Testis (tissue), 3 donors: Measurements from ENCODE around the gene TLCD1. TPM values are rescaled to one million over a fixed set of nuclear protein-coding genes. Genes with fewer than 3 reads are reported as not detected.

Source experiments
- DNase-seq: peaks from one replicate; pipeline ENCODE4 v3.0.0-alpha.2; 2019
- H3K27ac ChIP-seq, 2 donors: fragments of 200-600 bp; sonication (generic); one replicate each; pipeline ENCODE4 v1.5.1; 2019
- H3K27me3 ChIP-seq: fragments of 200-600 bp; sonication (generic); one replicate; pipeline ENCODE4 v1.5.1; 2019
- H3K36me3 ChIP-seq: fragments of 200-600 bp; sonication (generic); one replicate; pipeline ENCODE4 v1.5.1; 2017; ENCODE audit warnings: low read depth; ENCODE audit errors: missing control alignments
- H3K4me1 ChIP-seq: fragments of 200-600 bp; sonication (generic); one replicate; pipeline ENCODE4 v1.5.1; 2019
- H3K4me3 ChIP-seq, 2 donors: fragments of 200-600 bp; sonication (generic); one replicate each; pipeline ENCODE4 v1.5.1; 2017 to 2019
- H3K9me3 ChIP-seq: fragments of 200-600 bp; sonication (generic); one replicate; pipeline ENCODE4 v1.5.1; 2017
- POLR2A ChIP-seq: fragments of 450-650 bp; IDR thresholded peaks from one replicate; pipeline ENCODE4 v1.6.1; 2017; ENCODE audit warnings: antibody characterized with exemption, mild to moderate bottlenecking, moderate library complexity
- WGBS, 2 donors: methylation state at CpG; one replicate each; pipeline ENCODE4 v1.1.5; 2018; 5-methylcytosine and 5-hydroxymethylcytosine counted together
- intact Hi-C: fragments of 100-400 bp; cut with DNase I; formaldehyde crosslinking; loops from one replicate; pipeline ENCODE4 v1.15.1; 2023; ENCODE audit warnings: low total_unique reads
- polyA plus RNA-seq: library from polyadenylated mRNA; stranded (reverse); fragments of 350-450 nt; fragmentation: Illumina TruSeq; extraction: RNeasy Lipid Tissue Mini Kit (QIAGEN cat#74804); gene quantifications from one replicate; pipeline ENCODE4 v1.2.3, GENCODE V29; 2014; ENCODE audit warnings: low read depth, low replicate concordance; ENCODE audit not compliant: insufficient read depth
- total RNA-seq, 2 donors: library from RNA; depleted of rRNA; stranded (reverse); fragments of >200 nt; gene quantifications; one replicate each; pipeline ENCODE4 v1.2.3, GENCODE V29; 2016
- TF ChIP-seq, protein P1 (sequence below), 3 experiments: fragments of 450-650 bp in 2 of 3; fragments of 200-600 bp in 1 of 3; sonication (generic) in 1 of 3; IDR thresholded peaks; one replicate each; pipeline ENCODE4 v1.5.1; 2016 to 2019; ENCODE audit warnings: antibody characterized with exemption in 3 of 3, mild to moderate bottlenecking in 2 of 3, moderate library complexity in 1 of 3

TLCD1 gene
- total and polyA plus RNA-seq, 3 donors from 2014 or later = 4.2 to 18.0 (median 8.6) TPM

DNA sequence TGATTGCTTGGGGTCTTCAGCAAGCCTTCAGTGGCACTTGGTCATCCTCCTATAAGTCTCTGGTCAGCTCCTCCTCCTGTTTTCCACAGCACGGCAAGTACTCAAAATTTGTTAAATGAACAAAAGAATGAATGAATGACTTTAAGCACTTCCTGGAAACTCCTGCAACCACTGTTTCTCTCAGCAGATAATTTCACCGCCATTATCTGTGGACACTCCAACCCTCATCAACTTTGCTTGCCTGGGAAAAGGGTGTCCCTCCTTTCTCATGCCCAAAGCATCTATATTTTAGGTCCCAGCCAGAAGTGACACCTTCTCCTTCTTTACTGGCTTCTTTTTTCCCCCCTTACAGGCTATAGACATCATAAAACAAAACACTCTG lies 18.7 kb downstream of the TLCD1 start:
- H3K27me3 ChIP-seq = no peaks in the 10 kb centered on the region
- intact Hi-C loops = no loop called here
- H3K9me3 ChIP-seq = no peaks in the 10 kb centered on the region
- no peaks in the 10 kb centered on the region for H3K36me3 ChIP-seq
- no peak overlapping the region for H3K27ac ChIP-seq
- TF ChIP-seq, protein P1, sequence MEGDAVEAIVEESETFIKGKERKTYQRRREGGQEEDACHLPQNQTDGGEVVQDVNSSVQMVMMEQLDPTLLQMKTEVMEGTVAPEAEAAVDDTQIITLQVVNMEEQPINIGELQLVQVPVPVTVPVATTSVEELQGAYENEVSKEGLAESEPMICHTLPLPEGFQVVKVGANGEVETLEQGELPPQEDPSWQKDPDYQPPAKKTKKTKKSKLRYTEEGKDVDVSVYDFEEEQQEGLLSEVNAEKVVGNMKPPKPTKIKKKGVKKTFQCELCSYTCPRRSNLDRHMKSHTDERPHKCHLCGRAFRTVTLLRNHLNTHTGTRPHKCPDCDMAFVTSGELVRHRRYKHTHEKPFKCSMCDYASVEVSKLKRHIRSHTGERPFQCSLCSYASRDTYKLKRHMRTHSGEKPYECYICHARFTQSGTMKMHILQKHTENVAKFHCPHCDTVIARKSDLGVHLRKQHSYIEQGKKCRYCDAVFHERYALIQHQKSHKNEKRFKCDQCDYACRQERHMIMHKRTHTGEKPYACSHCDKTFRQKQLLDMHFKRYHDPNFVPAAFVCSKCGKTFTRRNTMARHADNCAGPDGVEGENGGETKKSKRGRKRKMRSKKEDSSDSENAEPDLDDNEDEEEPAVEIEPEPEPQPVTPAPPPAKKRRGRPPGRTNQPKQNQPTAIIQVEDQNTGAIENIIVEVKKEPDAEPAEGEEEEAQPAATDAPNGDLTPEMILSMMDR (IDR thresholded peaks at IDR 0.05) = no peak
- TF ChIP-seq POLR2A = no peak
- no peak overlapping the region for H3K4me3 ChIP-seq
- no peak for DNase-seq
- peaks cover 14% of the 10 kb centered on the region for H3K4me1 ChIP-seq
- WGBS, 2 donors = 77 to 78% methylated on average over 2 of the region's 2 CpGs

DNA sequence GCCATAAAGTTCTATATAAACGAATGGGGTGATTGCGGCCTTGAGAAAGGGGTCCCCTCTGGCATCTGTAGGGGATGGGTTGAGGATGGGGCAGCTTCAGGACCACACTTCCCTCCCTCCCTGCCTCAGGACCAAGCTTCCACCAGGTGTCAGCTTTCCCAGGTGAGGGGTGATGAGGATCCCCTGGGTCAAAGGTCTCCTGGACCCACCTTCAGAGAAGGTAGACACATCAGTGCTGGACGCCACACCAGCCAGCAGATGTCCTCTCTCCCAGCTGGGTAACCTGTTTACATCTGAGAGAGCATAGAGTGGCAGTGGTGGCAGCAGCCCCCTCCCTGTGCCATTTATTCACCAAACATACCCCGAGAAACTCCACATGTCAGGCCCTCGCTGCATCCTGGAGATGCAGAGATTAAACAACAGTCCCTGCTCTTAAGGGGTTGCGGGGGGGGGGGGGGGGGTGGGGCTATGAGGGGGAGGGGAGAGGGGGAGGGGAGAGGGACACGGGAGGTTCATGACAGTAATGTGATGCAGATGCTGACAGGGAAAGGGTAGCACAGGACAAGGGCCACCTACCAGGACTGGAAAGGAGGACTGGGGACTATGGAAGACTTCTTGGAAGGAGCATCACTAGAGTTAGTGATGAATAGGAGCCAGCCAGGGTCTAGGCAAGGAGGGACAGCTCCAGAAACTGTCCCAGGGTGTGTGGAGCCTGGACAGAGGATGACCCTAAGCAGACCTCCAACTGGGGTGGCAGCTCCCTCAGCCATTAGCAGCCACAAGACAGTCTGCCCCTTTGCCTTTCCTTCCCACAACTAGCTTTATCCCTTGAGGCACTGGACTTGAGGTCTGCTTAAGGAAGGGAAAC lies 19.3 kb downstream of the TLCD1 start:
- peaks cover 11% of the 10 kb centered on the region for H3K4me1 ChIP-seq
- intact Hi-C loops = no loop called here

DNA sequence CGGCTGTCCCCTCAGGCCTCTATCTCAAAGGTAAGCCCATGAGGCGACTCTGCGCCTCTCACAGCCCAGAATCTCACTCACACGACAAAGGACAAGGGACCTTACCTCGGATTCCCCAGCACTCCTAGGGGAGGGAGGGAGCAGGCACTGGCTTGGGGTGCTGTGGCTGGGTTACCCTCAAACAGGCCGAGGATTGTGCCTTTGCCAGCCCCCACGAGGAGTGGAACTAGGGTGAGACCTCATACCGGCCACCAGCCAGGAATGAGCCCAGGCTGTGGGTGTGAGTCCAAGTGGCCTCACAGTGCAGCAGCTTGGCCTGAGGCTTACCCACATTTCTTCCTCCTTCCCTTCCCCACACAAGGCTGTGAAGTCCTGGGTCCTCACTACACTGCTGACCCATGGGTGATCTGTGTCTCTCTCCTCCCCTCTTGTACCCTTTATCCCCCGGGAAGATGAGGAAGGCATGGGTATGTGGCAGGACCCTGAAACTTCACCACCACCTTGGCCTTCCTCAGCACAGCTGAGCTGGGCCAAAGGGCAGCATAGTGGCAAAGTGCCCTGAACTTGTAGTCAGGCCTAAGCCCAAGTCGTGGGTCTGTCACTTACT lies 20.2 kb downstream of the TLCD1 start:
- TF ChIP-seq POLR2A = no peak
- TF ChIP-seq, protein P1 (IDR thresholded peaks at IDR 0.05) = no peak
- Histone ChIP-seq H3K27me3 (no peaks in the 10 kb centered on the region), H3K4me1 (peaks cover 11% of the 10 kb centered on the region), H3K36me3 (no peaks in the 10 kb centered on the region), H3K4me3 (no peak overlapping the region), H3K27ac (no peak overlapping the region), H3K9me3 (no peaks in the 10 kb centered on the region)
- 79 to 86% methylated on average over 7 to 10 of the region's 10 CpGs for WGBS, 2 donors
- intact Hi-C loops = no loop called here
- no peak for DNase-seq

More for the DNA sequence above, 19.3 kb downstream of the TLCD1 start:
- no peak overlapping the region for H3K4me3 ChIP-seq
- DNase-seq = no peak
- H3K36me3 ChIP-seq = no peaks in the 10 kb centered on the region
- no peaks in the 10 kb centered on the region for H3K9me3 ChIP-seq
- TF ChIP-seq POLR2A = no peak
- TF ChIP-seq, protein P1 (IDR thresholded peaks at IDR 0.05) = no peak
- H3K27me3 ChIP-seq = no peaks in the 10 kb centered on the region
- WGBS, 2 donors = 65 to 70% methylated on average over 6 to 7 of the region's 7 CpGs
- H3K27ac ChIP-seq = no peak overlapping the region

DNA sequence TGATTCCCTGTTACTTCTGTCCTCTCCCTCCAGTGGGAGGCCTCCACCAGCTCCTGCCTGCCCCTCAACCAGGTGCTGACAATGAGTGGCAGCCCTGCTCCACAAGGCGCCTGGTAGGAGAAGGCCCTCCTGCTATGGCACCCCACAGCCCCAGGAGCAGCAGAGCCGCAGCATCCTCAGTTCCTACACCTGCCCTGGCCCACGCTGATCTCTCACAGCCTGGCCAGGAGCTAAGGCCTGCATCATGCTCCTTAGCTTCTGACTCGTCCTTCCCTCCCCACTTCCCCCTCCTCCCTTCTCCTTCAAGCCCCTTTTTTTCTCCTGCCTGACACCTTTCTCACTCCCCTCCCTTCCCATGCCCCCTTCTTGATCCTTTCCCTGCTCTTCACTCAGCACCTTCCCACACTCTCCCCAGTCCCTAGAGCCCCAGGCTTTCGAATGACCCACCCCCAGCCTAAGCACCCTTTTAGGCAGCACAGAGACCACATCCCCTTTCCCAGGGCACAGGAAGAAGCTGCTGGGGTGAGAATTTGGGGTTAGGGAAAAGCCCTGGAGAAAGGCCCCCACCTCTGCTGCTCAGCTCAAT lies 20.9 kb downstream of the TLCD1 start:
- no peaks in the 10 kb centered on the region for H3K36me3 ChIP-seq
- intact Hi-C loops = no loop called here

More for the DNA sequence above, 20.9 kb downstream of the TLCD1 start:
- Histone ChIP-seq H3K9me3 (no peaks in the 10 kb centered on the region), H3K4me3 (no peak overlapping the region), H3K27me3 (no peaks in the 10 kb centered on the region), H3K27ac (no peak overlapping the region), H3K4me1 (peaks cover 5% of the 10 kb centered on the region)
- DNase-seq = no peak
- WGBS, 2 donors = 82 to 89% methylated on average over 5 of the region's 5 CpGs
- no peak for TF ChIP-seq POLR2A
- TF ChIP-seq, protein P1 (IDR thresholded peaks at IDR 0.05) = no peak
